B cell (primary cell): ENCODE measurements around the gene NT5DC4. TPM values are rescaled to one million over a fixed set of nuclear protein-coding genes. Genes with fewer than 3 reads are reported as not detected.

Source experiments
- ATAC-seq: fragments of 200-7000 bp; cut with Tn5 transposase; one replicate; pipeline ENCODE4 v1.10.0; 2021; ENCODE audit warnings: low read depth, mild to moderate bottlenecking, moderate number of reproducible peaks, moderate library complexity
- CTCF ChIA-PET: fragments of 350-600 bp; sonication (Branson Sonifier 250); formaldehyde crosslinking; loops from one replicate; lab custom pipeline; 2021; ENCODE audit warnings: antibody characterized with exemption, inconsistent platforms; lab: Charles Lee
- POLR2A ChIA-PET: fragments of 350-600 bp; sonication (Branson Sonifier 250); formaldehyde crosslinking; loops from one replicate; lab custom pipeline; 2021; ENCODE audit warnings: antibody characterized with exemption; lab: Charles Lee
- DNase-seq: peaks from one replicate; pipeline ENCODE4 v3.0.0; 2013
- H2AFZ ChIP-seq: 2 replicates; pipeline ENCODE4 v1.6.1; 2012; ENCODE audit warnings: mild to moderate bottlenecking, low read depth, low read length; ENCODE audit not compliant: insufficient read depth, poor library complexity, severe bottlenecking
- H3K27ac ChIP-seq, 2 donors: 1 replicate in 1 of 2; 2 replicates in 1 of 2; pipeline ENCODE4 v1.5.1; 2012 to 2013; ENCODE audit warnings: low read length in 2 of 2, mild to moderate bottlenecking in 2 of 2, moderate library complexity in 1 of 2
- H3K27me3 ChIP-seq, 4 experiments: fragments of 200-600 bp in 1 of 4; sonication (generic) in 1 of 4; replicated peaks in 1 of 4; 1 replicate in 2 of 4; 2 replicates in 2 of 4; pipeline versions ENCODE4 v1.6.1 to v1.7.0; 2013 to 2016; ENCODE audit warnings: low read length in 3 of 4, mild to moderate bottlenecking in 2 of 4, mixed read lengths in 1 of 4, moderate library complexity in 1 of 4; ENCODE audit not compliant: insufficient read depth in 4 of 4, control insufficient read depth in 3 of 4; ENCODE audit errors: control extremely low read depth in 1 of 4
- H3K36me3 ChIP-seq, 2 experiments: replicated peaks in 1 of 2; 1 replicate in 1 of 2; 2 replicates in 1 of 2; pipeline versions ENCODE4 v1.6.1 to v1.7.1; 2013; ENCODE audit warnings: low read length in 1 of 2; ENCODE audit not compliant: insufficient read depth in 2 of 2, control insufficient read depth in 1 of 2; ENCODE audit errors: control extremely low read depth in 1 of 2, extremely low read depth in 1 of 2
- H3K4me1 ChIP-seq, 2 donors: fragments of 200-600 bp in 1 of 2; sonication (generic) in 1 of 2; 1 replicate in 1 of 2; 2 replicates in 1 of 2; pipeline versions ENCODE4 v1.5.1 to v1.6.1; 2013 to 2017; ENCODE audit warnings: low read length in 2 of 2; ENCODE audit not compliant: control insufficient read depth in 2 of 2, insufficient read depth in 2 of 2
- H3K4me2 ChIP-seq: replicated peaks from 2 replicates; pipeline ENCODE3; 2012; ENCODE audit warnings: mild to moderate bottlenecking, low read depth, low read length; ENCODE audit not compliant: poor library complexity, severe bottlenecking
- H3K4me3 ChIP-seq, 5 experiments: fragments of 200-600 bp in 1 of 5; sonication (generic) in 1 of 5; 1 replicate in 3 of 5; 2 replicates in 2 of 5; pipeline versions ENCODE4 v1.5.1 to v1.7.0; 2011 to 2016; ENCODE audit warnings: low read length in 4 of 5, mild to moderate bottlenecking in 4 of 5, low read depth in 2 of 5, control low read depth in 1 of 5, moderate library complexity in 1 of 5; ENCODE audit not compliant: insufficient read depth in 1 of 5; ENCODE audit errors: control extremely low read depth in 1 of 5, extremely low read depth in 1 of 5
- H3K79me2 ChIP-seq: fragments of 200-600 bp; sonication (generic); one replicate; pipeline ENCODE4 v1.6.0; 2016; ENCODE audit warnings: low read length; ENCODE audit not compliant: control insufficient read depth, insufficient read depth
- H3K9ac ChIP-seq: fragments of 200-600 bp; sonication (generic); 2 replicates; pipeline ENCODE4 v1.6.1; 2017; ENCODE audit warnings: mild to moderate bottlenecking, low read length, moderate library complexity
- H3K9me3 ChIP-seq, 3 donors: one replicate each; pipeline versions ENCODE4 v1.6.1 to v1.7.1; 2013; ENCODE audit warnings: low read length in 2 of 3; ENCODE audit not compliant: control insufficient read depth in 2 of 3, insufficient read depth in 1 of 3; ENCODE audit errors: control extremely low read depth in 1 of 3
- H4K20me1 ChIP-seq: 2 replicates; pipeline ENCODE4 v1.6.0; 2012; ENCODE audit warnings: mild to moderate bottlenecking, low read length; ENCODE audit not compliant: insufficient read depth, control insufficient read depth, poor library complexity, severe bottlenecking
- H3K27ac Mint-ChIP-seq: one replicate; pipeline ENCODE4 v1.8.0; 2021; ENCODE audit warnings: mixed read lengths
- H3K27me3 Mint-ChIP-seq: one replicate; pipeline ENCODE4 v1.8.0; 2021; ENCODE audit warnings: mixed read lengths
- H3K4me1 Mint-ChIP-seq: one replicate; pipeline ENCODE4 v1.8.0; 2021; ENCODE audit warnings: mixed read lengths
- H3K4me3 Mint-ChIP-seq: one replicate; pipeline ENCODE4 v1.8.0; 2021; ENCODE audit warnings: mixed read lengths
- H3K9me3 Mint-ChIP-seq: one replicate; pipeline ENCODE4 v1.8.0; 2022; ENCODE audit warnings: mixed read lengths; ENCODE audit not compliant: insufficient read depth
- CTCF ChIP-seq: fragments of 200-600 bp; IDR thresholded peaks from one replicate; pipeline ENCODE4 v1.8.0; 2022; ENCODE audit warnings: antibody characterized with exemption, mild to moderate bottlenecking
- EZH2 ChIP-seq: IDR thresholded peaks from 2 replicates; pipeline ENCODE4 v1.6.1; 2012; ENCODE audit warnings: borderline replicate concordance, low read depth, mild to moderate bottlenecking, moderate library complexity, low read length; ENCODE audit not compliant: insufficient read depth, poor library complexity, severe bottlenecking
- WGBS: methylation state at CpG from one replicate; pipeline ENCODE4 v1.1.5; 2013; ENCODE audit warnings: missing lambda C conversion rate; ENCODE audit not compliant: insufficient coverage; 5-methylcytosine and 5-hydroxymethylcytosine counted together
- intact Hi-C: fragments of 100-400 bp; cut with micrococcal nuclease; formaldehyde crosslinking; loops from one replicate; pipeline ENCODE4 v1.10.0; 2022
- polyA plus RNA-seq: library from polyadenylated mRNA; depleted of rRNA; stranded (reverse); fragments of >200 nt; gene quantifications from 2 replicates; pipeline ENCODE4 v1.2.3, GENCODE V29; 2012
- total RNA-seq, 2 donors: library from RNA; stranded (reverse); fragments of 120-200 nt in 1 of 2; gene quantifications; 1 replicate in 1 of 2; 2 replicates in 1 of 2; pipeline versions ENCODE4 v1.2.3 to v1.2.4, GENCODE V29; 2013 to 2022

NT5DC4 gene
- total and polyA plus RNA-seq, 2 donors (not counting 1 experiment from before 2014, with no cell fraction given), result 2.0 TPM; not detected in 1

DNA sequence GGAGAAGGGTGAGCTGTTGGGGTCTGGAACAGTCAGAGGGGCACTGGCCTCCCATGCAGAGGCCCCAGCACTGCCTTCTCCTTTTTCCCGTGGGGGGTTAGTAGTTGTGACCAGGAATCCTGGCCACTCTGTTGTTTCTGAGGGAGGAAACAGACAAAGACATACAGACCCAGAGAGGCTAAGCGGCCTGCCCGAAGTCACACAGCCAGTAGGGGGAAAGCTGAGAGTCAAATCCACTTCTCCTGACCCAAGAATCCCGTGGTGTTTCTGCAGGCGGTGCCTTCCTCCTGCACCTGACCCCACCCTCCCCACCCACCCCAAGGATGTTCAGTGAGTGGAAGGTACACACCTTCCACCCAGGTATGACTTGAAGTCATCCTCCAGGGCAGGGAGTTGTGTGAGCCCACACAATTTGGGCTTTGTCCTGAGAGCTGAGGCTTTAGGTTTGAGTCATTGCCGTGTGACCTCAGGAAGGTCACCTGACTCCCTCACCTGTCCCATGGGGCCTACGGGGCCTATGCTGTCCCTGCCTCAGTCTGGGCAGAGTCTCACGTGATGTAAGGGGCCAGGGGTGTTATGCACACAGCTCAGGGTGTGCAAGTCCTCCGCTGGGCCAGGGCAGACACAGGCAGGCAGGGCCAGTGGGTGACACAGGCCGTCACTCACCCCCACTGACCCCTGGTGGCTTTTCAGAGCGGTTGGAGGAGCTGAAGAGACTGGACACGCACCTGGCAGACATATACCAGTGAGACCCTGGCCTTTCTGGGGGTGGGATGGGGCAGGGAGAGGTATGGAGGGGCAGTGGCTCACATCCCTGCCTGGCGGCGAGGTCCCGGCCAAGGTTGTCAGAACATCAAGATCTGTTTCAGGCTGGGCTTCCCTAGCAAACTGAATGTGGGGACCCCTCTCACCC lies 5.0 kb downstream of the NT5DC4 start:
- H3K4me3 ChIP-seq, result no peak overlapping the region
- H3K27me3 Mint-ChIP-seq, result no peaks in the 10 kb centered on the region
- no peak overlapping the region for H3K27ac ChIP-seq
- peaks cover 8 to 25% of the 10 kb centered on the region in 2 donors for H3K4me1 ChIP-seq
- H4K20me1 ChIP-seq, result no peaks in the 10 kb centered on the region
- peak overlapping the region; percentile 88 for H3K27ac Mint-ChIP-seq
- 74% methylated on average over 8 of the region's 15 CpGs for WGBS
- H3K4me1 Mint-ChIP-seq, result peaks cover 17% of the 10 kb centered on the region
- intact Hi-C loops, result loop anchor here (1.0 to 10.0 kb wide), 8 partner anchors 17 to 671 kb away; partner anchors contain the start of genes CHCHD5, POLR1B, SLC20A1 and TMEM87B
- H3K9me3 Mint-ChIP-seq, result no peaks in the 10 kb centered on the region
- TF ChIP-seq CTCF, result no peak
- TF ChIP-seq EZH2, result no peak
- H3K79me2 ChIP-seq, result no peaks in the 10 kb centered on the region
- peak overlapping the region; percentile 45 for H2AFZ ChIP-seq
- ChIA-PET POLR2A (interaction anchor here (0.5 to 3.8 kb wide), 8 partner anchors 11 to 126 kb away, joined by 3 to 19 read pairs (median 4); partner anchors contain the start of gene SLC20A1), CTCF (interaction anchor here (0.7 to 19.8 kb wide), 32 partner anchors 7 to 604 kb away, joined by 3 to 496 read pairs (median 4); partner anchors contain the start of genes CHCHD5 and SLC20A1)
- no peaks in the 10 kb centered on the region for H3K9me3 ChIP-seq
- H3K9ac ChIP-seq, result no peak overlapping the region
- DNase-seq (peak; percentile 52), ATAC-seq (peak; percentile 48)
- no peaks in the 10 kb centered on the region for H3K27me3 ChIP-seq
- peak overlapping the region; percentile 57 for H3K4me2 ChIP-seq
- peak overlapping the region; percentile 80 for H3K4me3 Mint-ChIP-seq
- no peaks in the 10 kb centered on the region for H3K36me3 ChIP-seq
